NB4 (cell line): ENCODE measurements around the gene ZNF670.
"Not testable (repeated sequence)": the region's sequence is repeated elsewhere in the genome, so short reads cannot be mapped to it uniquely, and the experiment has no call there.

Experiments
- DNase-seq: peaks from one replicate; pipeline ENCODE4 v3.0.0; 2010; ENCODE audit warnings: low read depth
- H3K4me3 ChIP-seq: one replicate; pipeline ENCODE4 v1.5.1; 2011; ENCODE audit warnings: mild to moderate bottlenecking, low read depth, low read length, moderate library complexity
- CTCF ChIP-seq: IDR thresholded peaks from one replicate; pipeline ENCODE4 v1.5.1; 2012; ENCODE audit warnings: low read depth, low read length
- MAX ChIP-seq: IDR thresholded peaks from 2 replicates; pipeline ENCODE4 v1.6.1; 2011; ENCODE audit warnings: low read depth, low read length
- MYC ChIP-seq: IDR thresholded peaks from 2 replicates; pipeline ENCODE4 v1.6.1; 2011; ENCODE audit warnings: low read depth, low read length
- POLR2A ChIP-seq: IDR thresholded peaks from 2 replicates; pipeline ENCODE4 v1.6.1; 2011; ENCODE audit warnings: mild to moderate bottlenecking; ENCODE audit not compliant: insufficient read length; ENCODE audit errors: extremely low read depth

The ZNF670 gene

GRCh38 chr1:247078258-247079140 lies at the start of gene ZNF670:
Gene ZNF670, minus strand, starts transcription at chr1:247078811. Its CDS starts 215 bp downstream, at chr1:247078596.
- H3K4me3 ChIP-seq, result peak within 1 kb of the TSS; percentile 89
- TF ChIP-seq POLR2A (peak; percentile 91), MYC (no peak; the same call in 1 of the 2 replicates)
- peak; percentile 97 for DNase-seq

DNA sequence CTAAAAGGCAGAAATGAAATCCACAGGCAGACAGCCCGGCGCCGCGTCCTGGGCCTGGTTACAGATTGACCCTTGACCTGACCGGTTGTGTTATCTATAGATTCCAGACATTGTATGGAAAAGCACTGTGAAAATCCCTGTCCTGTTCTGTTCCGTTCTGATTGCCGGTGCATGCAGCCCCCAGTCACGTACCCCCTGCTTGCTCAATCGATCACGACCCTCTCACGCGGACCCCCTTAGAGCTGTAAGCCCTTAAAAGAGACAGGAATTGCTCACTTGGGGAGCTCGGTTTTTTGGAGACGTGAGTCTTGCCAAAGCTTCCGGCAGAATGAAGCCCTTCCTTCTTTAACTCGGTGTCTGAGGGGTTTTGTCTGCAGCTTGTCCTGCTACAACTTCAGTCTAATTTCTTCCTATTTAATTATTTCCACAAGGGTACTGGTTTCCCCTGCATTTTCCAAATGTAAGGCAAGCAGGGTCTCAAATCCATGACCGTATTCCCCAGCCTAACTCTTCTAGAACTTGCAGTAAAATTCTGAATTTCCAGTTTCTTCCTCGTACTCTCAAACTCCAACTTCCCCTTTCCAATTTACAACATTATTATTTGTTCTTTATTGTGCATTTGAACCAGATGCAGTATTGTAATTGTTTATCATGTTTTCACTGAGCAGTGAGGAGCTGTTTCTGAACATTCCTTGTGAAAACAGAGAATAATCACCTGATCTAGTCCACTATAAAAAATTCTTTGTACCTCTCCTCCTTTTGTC lies 49.1 kb upstream of the ZNF670 start:
- peak; percentile 31 for DNase-seq
- H3K4me3 ChIP-seq, result peak overlapping the region; percentile 73

DNA sequence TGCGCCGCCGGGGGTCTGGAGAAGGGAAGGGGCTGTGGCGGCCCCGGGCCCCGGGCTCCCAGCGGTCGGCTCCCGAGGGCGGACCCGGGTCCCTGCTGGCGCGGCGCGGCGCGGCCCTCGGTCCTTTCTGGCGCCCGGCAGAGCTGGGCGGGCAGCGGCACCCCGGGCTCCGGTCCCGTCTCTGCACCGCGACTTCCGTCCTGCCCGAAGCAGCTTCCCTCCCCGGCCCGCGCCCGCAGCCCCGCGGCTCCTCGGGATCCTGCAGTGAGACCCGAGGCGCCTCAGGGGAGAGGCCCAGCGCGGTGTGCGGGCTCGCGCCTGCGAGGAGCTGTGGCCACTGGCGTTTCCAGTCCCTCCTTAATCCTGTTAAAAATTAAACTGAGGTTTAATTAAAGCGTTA lies 48.0 kb upstream of the ZNF670 start:
- not testable (repeated sequence) for DNase-seq, H3K4me3 ChIP-seq

DNA sequence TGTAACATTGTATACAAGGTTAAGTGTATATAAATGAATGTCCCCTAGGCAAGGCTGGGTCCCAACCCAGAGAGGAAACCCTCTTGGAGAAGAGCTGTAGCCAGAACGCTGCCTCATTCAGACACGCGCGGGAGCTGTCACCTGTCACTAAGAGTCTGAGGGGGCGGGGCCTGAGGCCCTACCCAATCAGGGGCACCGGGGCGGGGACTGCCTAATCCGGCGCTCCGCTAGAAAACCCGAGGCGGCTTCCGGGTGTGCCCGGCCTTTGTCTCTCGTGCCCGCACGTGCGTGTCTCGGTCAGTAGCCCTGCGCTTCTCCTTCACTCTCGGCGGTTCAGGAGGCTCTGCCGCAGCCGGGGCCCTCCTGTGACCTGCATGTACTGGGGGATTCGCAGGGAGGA lies 47.6 kb upstream of the ZNF670 start:
- not testable (repeated sequence) for DNase-seq, H3K4me3 ChIP-seq

- H3K4me3 ChIP-seq, result no peak overlapping the region
- no peak for DNase-seq
- TF ChIP-seq MAX (no peak), CTCF (no peak), MYC (no peak), POLR2A (no peak)
Observed at GRCh38 chr1:247121382-247121781, 42.8 kb upstream of the ZNF670 start.

GRCh38 chr1:247120408-247120668 lies 41.7 kb upstream of the ZNF670 start:
- not testable (repeated sequence) for H3K4me3 ChIP-seq, DNase-seq

- no peak for DNase-seq
- TF ChIP-seq MYC (no peak), CTCF (no peak), MAX (no peak), POLR2A (no peak)
- no peak overlapping the region for H3K4me3 ChIP-seq
Observed at GRCh38 chr1:247119600-247120407, 41.2 kb upstream of the ZNF670 start.

DNA sequence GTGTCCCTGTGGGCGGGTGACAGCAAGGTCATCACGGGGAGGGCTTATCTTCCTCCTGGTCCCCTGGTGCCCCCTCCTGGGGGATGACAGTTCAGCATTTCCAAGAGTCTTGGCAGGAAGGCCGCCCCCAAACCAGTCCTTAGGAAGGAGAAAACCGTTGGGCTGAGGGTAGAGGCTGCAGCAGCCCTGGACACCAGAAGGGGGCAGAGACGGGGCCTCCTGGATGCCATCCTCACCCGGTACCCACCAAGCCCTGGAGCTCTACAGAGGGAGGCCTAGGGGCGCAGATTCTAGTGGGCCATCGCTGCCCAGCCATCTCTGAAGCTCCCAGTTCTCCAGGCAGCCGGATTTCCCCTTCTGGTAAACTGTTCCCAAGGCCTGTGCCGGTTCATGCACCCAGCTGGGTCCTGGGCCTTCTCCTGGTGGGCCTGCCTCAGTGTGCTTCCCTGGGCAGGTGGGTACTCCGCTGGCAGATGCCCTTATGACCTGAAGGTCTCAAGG lies 40.4 kb upstream of the ZNF670 start:
- TF ChIP-seq MAX (no peak), CTCF (no peak), MYC (no peak), POLR2A (no peak)
- no peak for DNase-seq
- no peak overlapping the region for H3K4me3 ChIP-seq
